SU-DHL-6 (cell line): ENCODE measurements around the gene WWOX.

Experiments
- CTCF ChIP-seq: fragments of 200-600 bp; sonication (generic); IDR thresholded peaks from one replicate; pipeline ENCODE4 v1.5.1; 2017; ENCODE audit warnings: antibody characterized with exemption, mild to moderate bottlenecking, low read length, moderate library complexity; ENCODE audit not compliant: insufficient read depth, poor library complexity, severe bottlenecking
- EZH2phosphoT487 ChIP-seq: fragments of 200-600 bp; sonication (generic), shearing (Covaris generic); conservative IDR thresholded peaks from 2 replicates; pipeline ENCODE4 v1.6.1; 2018; ENCODE audit warnings: mild to moderate bottlenecking, antibody characterized with exemption, low read length, moderate library complexity, mixed read lengths

GRCh38 chr16:78325468-78326352, 226.3 kb downstream of the WWOX start:
- TF ChIP-seq CTCF (no peak), EZH2phosphoT487 (no peak)
